NT2/D1 (cell line): Measurements from ENCODE around the gene MACO1.

Experiments used
- SUZ12 ChIP-seq: IDR thresholded peaks from 2 replicates; pipeline ENCODE4 v1.6.1; 2011; ENCODE audit not compliant: insufficient read length, insufficient read depth; ENCODE audit errors: extremely low read depth
- YY1 ChIP-seq: IDR thresholded peaks from 2 replicates; pipeline ENCODE4 v1.6.1; 2011; ENCODE audit not compliant: insufficient read length, insufficient read depth
- ZNF274 ChIP-seq: IDR thresholded peaks from 2 replicates; pipeline ENCODE4 v1.6.1; 2011; ENCODE audit warnings: mild to moderate bottlenecking, low read depth, low read length

DNA sequence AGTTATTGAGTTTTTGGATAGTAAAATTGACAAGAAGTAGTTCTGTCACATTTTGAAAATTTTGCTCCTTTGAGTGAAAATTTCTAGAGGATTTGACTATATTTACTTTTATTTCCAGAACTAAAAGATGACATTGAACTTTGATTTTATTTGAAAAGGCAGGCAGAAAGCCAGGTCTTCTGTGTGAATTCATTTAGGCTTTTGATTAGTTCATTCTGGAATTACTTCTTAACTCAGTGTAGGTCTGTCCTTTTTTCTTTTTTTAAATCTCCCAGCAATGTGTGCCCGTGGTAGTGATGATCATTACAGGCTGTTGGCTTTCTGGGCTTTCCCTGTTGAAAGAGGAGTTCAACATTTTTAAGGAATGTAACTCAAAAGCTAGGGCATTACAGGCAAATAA, 53.8 kb downstream of the MACO1 start:
- TF ChIP-seq SUZ12: no peak
- TF ChIP-seq ZNF274: no peak
- no peak for TF ChIP-seq YY1
